ENCODE data around the gene TSEN34. TPM values are rescaled to one million over a fixed set of nuclear protein-coding genes. Genes with fewer than 3 reads are reported as not detected.
"Not testable (repeated sequence)": the region's sequence is repeated elsewhere in the genome, so short reads cannot be mapped to it uniquely, and the experiment has no call there.

The TSEN34 gene
- total RNA-seq, 2 donors from 2014 or later: 47.9 to 52.7 TPM

DNA sequence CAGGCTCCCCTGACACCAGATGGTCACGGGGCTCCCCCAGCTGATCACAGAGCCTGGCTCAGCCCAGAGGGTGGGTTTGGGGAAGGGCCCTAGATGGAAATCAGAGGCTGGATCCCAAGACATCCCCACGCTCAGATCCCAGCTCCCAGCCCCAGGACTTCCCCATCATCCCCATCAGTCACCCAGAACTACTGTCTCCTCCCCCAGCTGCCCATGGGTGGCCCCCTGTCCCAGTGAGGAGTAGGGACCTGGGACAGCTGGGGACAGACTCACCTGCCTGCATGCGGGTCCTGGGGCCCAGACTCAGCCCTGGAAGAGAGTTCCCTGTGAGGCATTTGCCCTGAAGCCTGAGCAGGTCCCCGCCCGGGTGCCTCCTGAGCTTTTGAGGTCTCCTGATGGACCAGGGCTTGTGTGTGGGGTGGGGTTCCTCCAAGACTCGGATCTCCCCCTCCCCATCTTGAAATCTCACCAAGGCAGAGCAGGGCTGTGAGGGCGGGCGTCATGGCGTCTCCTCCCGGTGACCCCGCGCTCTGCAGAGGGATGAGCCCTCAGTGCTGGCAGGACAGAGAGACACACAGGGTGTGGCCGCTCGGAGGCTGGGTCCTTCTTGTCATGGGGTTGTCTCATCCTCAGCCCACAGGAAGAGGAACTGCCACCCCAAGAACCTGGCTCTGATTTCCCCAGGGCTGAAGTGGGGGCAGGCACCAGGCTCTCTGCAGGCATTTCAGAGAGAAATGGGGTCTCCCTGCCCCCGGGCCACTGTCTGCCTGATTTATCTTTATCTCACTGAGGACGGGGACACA lies 31.6 kb downstream of the TSEN34 start, which contains the start of gene LILRB3:
Gene LILRB3 (minus strand): TSS at position 534 of the 803 bp plus-strand sequence. CDS start 31 bp downstream, at position 503.
- H3K36me3 ChIP-seq; H3K4me3 ChIP-seq; H3K9ac ChIP-seq (ENCODE audit: low read depth in 2 of 2, low read length in 2 of 2); H3K9me3 ChIP-seq; H3K4me1 ChIP-seq; H3K27ac ChIP-seq; intact Hi-C loops (cut with DNase I); DNase-seq; H3K27me3 ChIP-seq: not testable (repeated sequence)

DNA sequence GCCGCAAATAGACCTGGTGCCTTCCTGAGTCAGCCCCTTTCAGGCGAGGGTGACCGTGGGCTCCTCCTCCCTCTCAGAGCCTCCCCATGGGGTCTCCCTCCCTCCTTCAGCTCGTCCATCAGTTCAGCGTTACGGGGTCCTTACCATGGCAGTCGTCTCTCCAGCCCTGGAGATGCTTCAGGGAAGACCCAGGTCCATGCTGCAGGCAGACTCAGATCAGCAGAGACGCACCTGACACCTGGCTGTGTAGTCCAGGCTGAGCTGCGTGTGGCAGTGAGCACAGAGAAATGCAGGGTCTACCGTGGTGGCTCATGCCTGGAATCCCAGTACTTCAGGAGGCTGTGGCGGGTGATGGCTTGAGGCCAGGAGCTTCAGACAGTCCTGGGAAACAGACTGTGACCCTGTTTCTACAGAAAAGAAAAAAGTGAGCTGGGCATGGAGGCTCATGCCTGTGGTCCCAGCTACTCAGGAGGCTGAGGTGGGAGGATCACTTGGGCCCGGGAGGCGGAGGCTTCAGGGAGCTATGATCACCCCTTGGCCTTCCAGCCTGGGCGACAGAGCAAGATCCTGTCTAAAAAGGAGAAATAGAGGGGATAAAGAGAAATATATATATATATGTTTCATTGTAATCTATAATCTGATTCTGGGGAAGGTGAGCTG lies 32.3 kb downstream of the TSEN34 start:
- H3K4me3 ChIP-seq; intact Hi-C loops (cut with DNase I); H3K9me3 ChIP-seq; H3K9ac ChIP-seq (ENCODE audit: low read depth in 2 of 2, low read length in 2 of 2); H3K4me1 ChIP-seq; DNase-seq; H3K36me3 ChIP-seq; H3K27me3 ChIP-seq; H3K27ac ChIP-seq: not testable (repeated sequence)

DNA sequence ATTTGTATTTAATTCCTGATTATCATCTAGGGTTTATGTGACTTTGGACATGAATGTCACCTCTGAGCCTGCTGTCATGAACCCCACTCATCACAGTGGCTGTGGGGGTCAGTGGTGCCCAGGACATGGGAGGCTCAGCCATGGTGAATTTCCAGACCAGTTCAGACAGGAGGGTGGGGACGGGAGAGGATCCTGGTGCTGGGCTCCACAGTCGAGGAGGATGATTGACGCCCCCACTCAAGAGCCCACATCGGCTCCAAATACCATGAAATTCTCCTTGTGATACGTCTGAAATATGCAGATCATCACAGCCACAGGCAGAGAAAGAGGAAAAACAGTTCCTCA lies 32.8 kb downstream of the TSEN34 start:
- H3K4me3 ChIP-seq; H3K4me1 ChIP-seq; H3K27me3 ChIP-seq; H3K9me3 ChIP-seq; DNase-seq; H3K36me3 ChIP-seq; H3K27ac ChIP-seq; H3K9ac ChIP-seq (ENCODE audit: low read depth in 2 of 2, low read length in 2 of 2); intact Hi-C loops (cut with DNase I): not testable (repeated sequence)

- H3K9me3 ChIP-seq; DNase-seq; H3K27me3 ChIP-seq; H3K27ac ChIP-seq; H3K4me3 ChIP-seq; H3K4me1 ChIP-seq; H3K36me3 ChIP-seq; H3K9ac ChIP-seq (ENCODE audit: low read depth in 2 of 2, low read length in 2 of 2); intact Hi-C loops (cut with DNase I): not testable (repeated sequence)
These were observed 33.5 kb downstream of the TSEN34 start for GRCh38 chr19:54224619-54225018.

DNA sequence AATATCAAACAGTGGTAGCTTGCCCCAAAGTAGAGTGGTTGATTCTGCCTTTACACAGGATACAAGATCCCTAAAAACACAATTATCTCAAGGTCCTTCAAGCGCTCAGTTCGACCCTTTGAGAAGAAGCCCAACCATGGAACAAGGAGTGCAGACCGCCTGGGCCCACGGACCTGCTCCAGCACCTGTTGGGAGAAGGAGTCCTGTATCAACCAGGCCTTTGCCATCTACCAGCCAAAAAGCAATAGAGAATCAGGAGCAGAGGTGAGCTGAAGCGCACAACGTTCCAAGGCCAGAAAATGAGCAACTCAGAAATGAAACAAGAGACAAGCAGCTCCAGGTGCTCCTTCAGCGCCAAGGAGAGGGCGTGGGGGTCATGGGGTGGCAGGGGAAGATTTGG lies 38.0 kb downstream of the TSEN34 start:
- Histone ChIP-seq H3K4me3 (no peak overlapping the region), H3K4me1 (no peaks in the 10 kb centered on the region), H3K27me3 (no peaks in the 10 kb centered on the region), H3K27ac (no peak overlapping the region), H3K9ac (ENCODE audit: low read depth in 2 of 2, low read length in 2 of 2) (no peak overlapping the region), H3K36me3 (no peaks in the 10 kb centered on the region), H3K9me3 (no peaks in the 10 kb centered on the region)
- intact Hi-C loops (cut with DNase I): no loop called here
- TF ChIP-seq, protein P1, sequence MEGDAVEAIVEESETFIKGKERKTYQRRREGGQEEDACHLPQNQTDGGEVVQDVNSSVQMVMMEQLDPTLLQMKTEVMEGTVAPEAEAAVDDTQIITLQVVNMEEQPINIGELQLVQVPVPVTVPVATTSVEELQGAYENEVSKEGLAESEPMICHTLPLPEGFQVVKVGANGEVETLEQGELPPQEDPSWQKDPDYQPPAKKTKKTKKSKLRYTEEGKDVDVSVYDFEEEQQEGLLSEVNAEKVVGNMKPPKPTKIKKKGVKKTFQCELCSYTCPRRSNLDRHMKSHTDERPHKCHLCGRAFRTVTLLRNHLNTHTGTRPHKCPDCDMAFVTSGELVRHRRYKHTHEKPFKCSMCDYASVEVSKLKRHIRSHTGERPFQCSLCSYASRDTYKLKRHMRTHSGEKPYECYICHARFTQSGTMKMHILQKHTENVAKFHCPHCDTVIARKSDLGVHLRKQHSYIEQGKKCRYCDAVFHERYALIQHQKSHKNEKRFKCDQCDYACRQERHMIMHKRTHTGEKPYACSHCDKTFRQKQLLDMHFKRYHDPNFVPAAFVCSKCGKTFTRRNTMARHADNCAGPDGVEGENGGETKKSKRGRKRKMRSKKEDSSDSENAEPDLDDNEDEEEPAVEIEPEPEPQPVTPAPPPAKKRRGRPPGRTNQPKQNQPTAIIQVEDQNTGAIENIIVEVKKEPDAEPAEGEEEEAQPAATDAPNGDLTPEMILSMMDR (IDR thresholded peaks at IDR 0.05): no peak
- DNase-seq: no peak

GRCh38 chr19:54230031-54230430 lies 38.9 kb downstream of the TSEN34 start:
- no peaks in the 10 kb centered on the region for H3K9me3 ChIP-seq
- H3K4me3 ChIP-seq: no peak overlapping the region
- no peaks in the 10 kb centered on the region for H3K36me3 ChIP-seq
- H3K27me3 ChIP-seq: no peaks in the 10 kb centered on the region
- no peak for DNase-seq
- TF ChIP-seq, protein P1 (IDR thresholded peaks at IDR 0.05): no peak
- H3K27ac ChIP-seq: no peak overlapping the region
- intact Hi-C loops (cut with DNase I): loop anchor here (5.0 kb wide), 1 partner anchor 63 kb away; no protein-coding TSS in a partner anchor
- no peak overlapping the region for H3K9ac ChIP-seq (ENCODE audit: low read depth in 2 of 2, low read length in 2 of 2)
- H3K4me1 ChIP-seq: no peaks in the 10 kb centered on the region

- no peaks in the 10 kb centered on the region for H3K36me3 ChIP-seq
- H3K27ac ChIP-seq: no peak overlapping the region
- H3K9me3 ChIP-seq: no peaks in the 10 kb centered on the region
- intact Hi-C loops (cut with DNase I): loop anchor here (5.0 kb wide), 1 partner anchor 64 kb away; no protein-coding TSS in a partner anchor
- no peaks in the 10 kb centered on the region for H3K27me3 ChIP-seq
- H3K4me1 ChIP-seq: no peaks in the 10 kb centered on the region
- no peak overlapping the region for H3K4me3 ChIP-seq
- no peak overlapping the region for H3K9ac ChIP-seq (ENCODE audit: low read depth in 2 of 2, low read length in 2 of 2)
- DNase-seq: peak; percentile 88
- TF ChIP-seq, protein P1 (IDR thresholded peaks at IDR 0.05): peak; percentile 92
These were observed 40.2 kb downstream of the TSEN34 start for GRCh38 chr19:54231077-54231931.
